Small intestine (tissue), 7 donors: ENCODE measurements around the gene RIIAD1. TPM values are rescaled to one million over a fixed set of nuclear protein-coding genes. Genes with fewer than 3 reads are reported as not detected.

Experiments
- DNase-seq, 2 donors: peaks; one replicate each; pipeline versions ENCODE4 v3.0.0 to v3.0.0-alpha.2; 2013
- FAIRE-seq: peaks from 2 replicates; lab custom pipeline; 2012; peaks lifted over from hg19 to GRCh38; lab: Jason Lieb, UNC
- H3K27ac ChIP-seq, 3 donors: one replicate each; pipeline ENCODE4 v1.5.1; 2013; ENCODE audit warnings: low read length in 2 of 3, mild to moderate bottlenecking in 2 of 3, control low read depth in 1 of 3, inconsistent platforms in 1 of 3, low read depth in 1 of 3, moderate library complexity in 1 of 3
- H3K27me3 ChIP-seq, 3 donors: one replicate each; pipeline ENCODE4 v1.6.1; 2013; ENCODE audit warnings: low read length in 3 of 3, inconsistent platforms in 1 of 3; ENCODE audit not compliant: control insufficient read depth in 3 of 3, insufficient read depth in 3 of 3
- H3K36me3 ChIP-seq, 3 donors: one replicate each; pipeline ENCODE4 v1.6.1; 2013; ENCODE audit warnings: low read length in 3 of 3, inconsistent platforms in 1 of 3, low read depth in 1 of 3, mild to moderate bottlenecking in 1 of 3, moderate library complexity in 1 of 3; ENCODE audit not compliant: control insufficient read depth in 3 of 3, insufficient read depth in 2 of 3
- H3K4me1 ChIP-seq, 3 donors: one replicate each; pipeline ENCODE4 v1.6.1; 2013; ENCODE audit warnings: low read length in 2 of 3, inconsistent platforms in 1 of 3, low read depth in 1 of 3, mild to moderate bottlenecking in 1 of 3, moderate library complexity in 1 of 3; ENCODE audit not compliant: control insufficient read depth in 3 of 3, insufficient read depth in 2 of 3
- H3K4me3 ChIP-seq, 3 donors: one replicate each; pipeline ENCODE4 v1.5.1; 2013; ENCODE audit warnings: low read length in 3 of 3, control low read depth in 1 of 3, inconsistent platforms in 1 of 3, low read depth in 1 of 3, mild to moderate bottlenecking in 1 of 3, moderate library complexity in 1 of 3
- H3K9me3 ChIP-seq, 2 donors: one replicate each; pipeline ENCODE4 v1.6.1; 2013; ENCODE audit warnings: low read depth in 1 of 2, low read length in 1 of 2; ENCODE audit not compliant: control insufficient read depth in 2 of 2, insufficient read depth in 1 of 2
- WGBS, 3 donors: extraction: QIAGEN DNeasy Blood & Tissue Kit; methylation state at CpG; one replicate each; pipeline ENCODE4 v1.1.7; 2013; 5-methylcytosine and 5-hydroxymethylcytosine counted together
- polyA plus RNA-seq, 4 donors: library from polyadenylated mRNA; stranded (reverse) in 3 of 4; unstranded in 1 of 4; fragments of 200-250 nt in 3 of 4; fragments of 120-200 nt in 1 of 4; gene quantifications; one replicate each; pipeline versions ENCODE4 v1.2.1 to v1.2.3, GENCODE V29; 2013
- donor health status: healthy with polysubstance abuse.
- donor health status: control.
- donor health status: control.
- donor health status: Bipolar disorder and iron deficiency.
- donor health status: healthy.

The RIIAD1 gene
- polyA plus RNA-seq, 4 donors = 1.6 to 14.8 TPM; not detected in 2

- Histone ChIP-seq H3K9me3 (no peaks in the 10 kb centered on the region), H3K27me3 (no peaks in the 10 kb centered on the region), H3K4me3 (no peak overlapping the region), H3K27ac (no peak overlapping the region), H3K4me1 (no peaks in the 10 kb centered on the region), H3K36me3 (peaks cover 3 to 28% (median 10%) of the 10 kb centered on the region in 3 donors)
- FAIRE-seq (no peak), DNase-seq (no peak)
- WGBS, 3 donors = 72 to 86% (median 77%) methylated on average over 4 of the region's 4 CpGs
Measured at GRCh38 chr1:151689494-151689893, 31.8 kb upstream of the RIIAD1 start.

DNA sequence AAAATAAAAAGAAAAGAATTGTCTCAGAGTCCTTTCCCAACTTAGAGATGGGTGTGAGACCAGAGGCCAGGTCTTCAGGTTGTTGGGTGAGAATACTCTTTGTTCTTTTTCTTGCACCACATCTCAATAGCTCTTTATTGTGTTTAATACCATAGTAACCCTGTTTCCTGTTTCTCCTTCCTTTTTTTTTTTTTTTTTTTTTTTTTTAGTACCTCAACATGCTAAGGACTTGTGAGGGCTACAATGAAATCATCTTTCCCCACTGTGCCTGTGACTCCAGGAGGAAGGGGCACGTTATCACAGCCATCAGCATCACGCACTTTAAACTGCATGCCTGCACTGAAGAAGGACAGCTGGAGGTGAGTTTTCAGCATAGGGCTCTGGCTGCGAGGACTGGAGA, 29.1 kb upstream of the RIIAD1 start:
- H3K27ac ChIP-seq = no peak overlapping the region
- 86 to 93% (median 89%) methylated on average over 3 of the region's 3 CpGs for WGBS, 3 donors
- no peak for DNase-seq

DNA sequence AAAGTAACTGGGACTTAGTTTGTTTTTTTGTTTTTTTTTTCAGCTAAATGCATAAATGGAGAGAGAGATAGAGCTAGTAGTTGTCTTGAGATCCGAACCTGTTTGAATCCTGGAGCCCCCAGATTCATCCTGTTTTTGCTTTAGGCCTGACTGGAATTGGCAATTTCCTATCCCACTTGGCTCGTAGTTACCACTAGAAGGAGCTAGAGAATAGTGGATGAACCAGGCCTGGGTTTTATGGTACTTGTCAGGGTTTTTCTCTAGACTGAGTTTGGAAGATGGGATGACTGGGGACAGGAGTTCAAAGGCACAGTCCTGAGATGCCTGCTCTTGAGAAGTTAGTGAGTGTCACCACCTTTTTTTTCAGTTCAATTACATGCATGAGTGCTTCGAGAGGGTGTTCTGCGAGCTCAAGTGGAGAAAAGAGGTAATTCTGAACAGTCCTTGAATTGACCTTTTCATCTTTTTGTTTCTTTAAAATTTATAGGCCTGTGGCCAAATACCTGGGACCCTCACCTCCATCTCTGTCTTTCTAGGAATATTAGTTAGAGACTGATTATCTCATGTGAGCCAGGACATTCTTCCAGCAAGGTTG, 28.2 kb upstream of the RIIAD1 start:
- Histone ChIP-seq H3K4me1 (no peaks in the 10 kb centered on the region), H3K36me3 (peaks cover 4 to 39% (median 13%) of the 10 kb centered on the region in 3 donors), H3K4me3 (no peak overlapping the region), H3K27me3 (no peaks in the 10 kb centered on the region), H3K9me3 (no peaks in the 10 kb centered on the region), H3K27ac (no peak overlapping the region)
- WGBS, 3 donors = 72 to 79% (median 75%) methylated on average over 4 of the region's 4 CpGs
- FAIRE-seq (no peak), DNase-seq (peak; percentile 52 to 65)

More for the DNA sequence above, 29.1 kb upstream of the RIIAD1 start:
- FAIRE-seq = no peak
- H3K4me3 ChIP-seq = no peak overlapping the region
- peaks cover 4 to 31% (median 10%) of the 10 kb centered on the region in 3 donors for H3K36me3 ChIP-seq
- H3K27me3 ChIP-seq = no peaks in the 10 kb centered on the region
- H3K4me1 ChIP-seq = no peaks in the 10 kb centered on the region
- H3K9me3 ChIP-seq = no peaks in the 10 kb centered on the region

DNA sequence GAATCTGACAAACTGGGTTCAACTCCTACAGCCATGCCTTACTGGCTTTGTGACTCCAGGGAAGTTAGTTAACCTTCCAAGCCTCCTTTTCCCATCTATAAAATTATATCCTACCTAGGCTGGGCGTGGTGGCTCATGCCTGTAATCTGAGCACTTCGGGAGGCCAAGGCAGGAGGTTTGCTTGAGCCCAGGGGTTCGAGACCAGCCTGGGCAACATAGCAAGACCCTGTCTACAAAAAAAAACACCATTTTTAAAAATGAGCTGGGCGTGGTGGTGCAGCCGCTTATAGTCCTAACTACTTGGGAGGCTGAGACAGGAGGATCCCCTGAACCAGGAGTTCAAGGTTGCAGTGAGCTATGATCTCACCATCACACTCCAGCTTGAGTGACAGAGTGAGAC, 19.8 kb upstream of the RIIAD1 start:
- no peak overlapping the region for H3K4me3 ChIP-seq
- H3K27ac ChIP-seq = no peak overlapping the region
- peaks cover 0 to 5% (median 0%) of the 10 kb centered on the region in 3 donors for H3K4me1 ChIP-seq
- FAIRE-seq = no peak
- H3K9me3 ChIP-seq = no peaks in the 10 kb centered on the region
- H3K27me3 ChIP-seq = no peaks in the 10 kb centered on the region
- WGBS, 3 donors = 94 to 97% (median 95%) methylated on average over 5 of the region's 5 CpGs
- DNase-seq = no peak
- H3K36me3 ChIP-seq = peaks cover 7 to 75% (median 10%) of the 10 kb centered on the region in 3 donors

GRCh38 chr1:151702936-151703335, 18.4 kb upstream of the RIIAD1 start:
- FAIRE-seq = no peak
- 39 to 57% (median 49%) methylated on average over 8 of the region's 8 CpGs for WGBS, 3 donors

DNA sequence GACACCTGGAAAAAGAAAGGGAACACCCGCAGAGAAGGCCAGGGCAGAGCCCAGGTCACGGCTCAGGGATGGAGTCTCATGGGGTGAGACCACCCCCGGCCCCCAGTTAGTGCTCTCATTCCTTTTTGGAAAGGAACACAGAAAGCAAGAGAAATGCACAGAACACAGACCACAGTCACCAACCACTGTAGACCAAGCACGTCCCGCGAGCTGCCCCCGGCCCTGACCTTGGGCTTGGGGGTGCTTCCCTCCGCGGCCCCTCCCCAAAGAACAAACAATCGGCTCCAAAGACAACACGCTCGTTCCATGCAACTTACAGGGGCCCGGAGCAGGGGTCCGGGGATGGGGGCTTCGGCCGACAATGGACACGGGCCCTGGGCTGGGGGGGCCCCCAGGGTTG, 17.5 kb upstream of the RIIAD1 start:
- 62 to 66% (median 62%) methylated on average over 17 of the region's 17 CpGs for WGBS, 3 donors
- no peak for FAIRE-seq
- Histone ChIP-seq H3K9me3 (no peaks in the 10 kb centered on the region), H3K4me1 (peaks cover 0 to 8% (median 0%) of the 10 kb centered on the region in 3 donors), H3K27ac (no peak overlapping the region), H3K27me3 (no peaks in the 10 kb centered on the region), H3K36me3 (peaks cover 7 to 78% (median 7%) of the 10 kb centered on the region in 3 donors), H3K4me3 (no peak overlapping the region)
- no peak for DNase-seq

More at GRCh38 chr1:151702936-151703335, 18.4 kb upstream of the RIIAD1 start:
- peaks cover 0 to 8% (median 0%) of the 10 kb centered on the region in 3 donors for H3K4me1 ChIP-seq
- peaks cover 7 to 78% (median 9%) of the 10 kb centered on the region in 3 donors for H3K36me3 ChIP-seq
- H3K4me3 ChIP-seq = no peak overlapping the region
- H3K27ac ChIP-seq = no peak overlapping the region
- H3K27me3 ChIP-seq = no peaks in the 10 kb centered on the region
- no peaks in the 10 kb centered on the region for H3K9me3 ChIP-seq
- no peak for DNase-seq

DNA sequence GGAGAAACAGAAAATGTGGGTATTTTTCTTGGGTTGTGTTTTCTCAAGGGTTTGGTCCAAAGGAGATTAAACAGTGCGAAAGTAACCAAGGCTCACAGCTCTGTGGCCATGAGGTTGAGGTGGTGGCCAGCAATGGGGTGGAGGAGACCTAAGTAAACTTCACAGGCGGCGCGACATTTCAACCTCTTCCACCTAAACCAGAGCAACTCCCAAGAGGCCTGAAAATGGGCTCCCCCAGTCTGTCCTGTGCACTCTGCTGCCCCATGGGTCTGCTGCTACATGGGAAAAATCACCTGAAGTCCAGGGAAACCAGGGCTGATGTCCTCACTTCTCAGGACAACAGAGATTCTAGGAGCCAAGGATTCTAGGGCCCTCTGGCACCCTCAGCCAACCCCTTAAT, 17.1 kb upstream of the RIIAD1 start:
- DNase-seq = no peak
- Histone ChIP-seq H3K4me1 (peaks cover 0 to 9% (median 0%) of the 10 kb centered on the region in 3 donors), H3K36me3 (peaks cover 5 to 80% (median 6%) of the 10 kb centered on the region in 3 donors), H3K27me3 (no peaks in the 10 kb centered on the region), H3K9me3 (no peaks in the 10 kb centered on the region), H3K27ac (no peak overlapping the region), H3K4me3 (no peak overlapping the region)
- FAIRE-seq = no peak
- WGBS, 3 donors = 83 to 85% (median 83%) methylated on average over 4 of the region's 4 CpGs

GRCh38 chr1:151705146-151705545, 16.2 kb upstream of the RIIAD1 start:
- WGBS, 3 donors = 89 to 96% (median 95%) methylated on average over 7 of the region's 7 CpGs
- Histone ChIP-seq H3K4me3 (no peak overlapping the region), H3K27ac (no peak overlapping the region), H3K9me3 (no peaks in the 10 kb centered on the region), H3K36me3 (peaks cover 0 to 86% (median 3%) of the 10 kb centered on the region in 3 donors), H3K4me1 (peaks cover 0 to 17% (median 0%) of the 10 kb centered on the region in 3 donors), H3K27me3 (no peaks in the 10 kb centered on the region)
- DNase-seq (no peak), FAIRE-seq (no peak)
